H1 (cell line): Measurements from ENCODE around the gene ST6GALNAC2. TPM values are rescaled to one million over a fixed set of nuclear protein-coding genes. Genes with fewer than 3 reads are reported as not detected.

Source experiments
- CHD1 ChIP-seq: IDR thresholded peaks from 2 replicates; pipeline ENCODE4 v1.6.1; 2012; ENCODE audit warnings: low read depth, low read length, improper control_type of control experiment
- NANOG ChIP-seq: IDR thresholded peaks from 2 replicates; pipeline ENCODE4 v1.6.1; 2011; ENCODE audit warnings: low read length, low read depth, mild to moderate bottlenecking, inconsistent platforms; ENCODE audit not compliant: insufficient read depth, poor library complexity, severe bottlenecking
- POU5F1 ChIP-seq: IDR thresholded peaks from 2 replicates; pipeline ENCODE4 v1.6.1; 2011; ENCODE audit warnings: low read depth, mild to moderate bottlenecking, low read length, moderate library complexity
- TCF12 ChIP-seq: IDR thresholded peaks from 2 replicates; pipeline ENCODE4 v1.6.1; 2011; ENCODE audit warnings: low read depth, mild to moderate bottlenecking, low read length
- polyA plus RNA-seq, 7 experiments: library from polyadenylated mRNA; depleted of rRNA in 3 of 7; stranded (reverse) in 5 of 7; unstranded in 2 of 7; fragments of >200 nt in 5 of 7; fragments of 200-250 nt in 2 of 7; gene quantifications; 1 replicate in 5 of 7; 2 replicates in 1 of 7; 4 replicates in 1 of 7; pipeline versions ENCODE4 v1.2.1 to v1.2.3, GENCODE V29; 2011 to 2013; ENCODE audit warnings: missing spikeins in 2 of 7, mixed read lengths in 2 of 7
- total RNA-seq: library from RNA; stranded (reverse); fragmentation: NEBNext Ultra II Directional; extraction: Animal tissue kit (Norgen Biotek cat#: 25700); gene quantifications from 2 replicates; pipeline ENCODE4 v1.2.1, GENCODE V29; 2021
- TF ChIP-seq, protein P1 (sequence below): IDR thresholded peaks from 2 replicates; pipeline ENCODE4 v1.6.1; 2012; ENCODE audit warnings: low read length, inconsistent platforms

ST6GALNAC2 gene
- total and polyA plus RNA-seq, 2 of the 8 experiments (the other 6 are each of a cell fraction or from before 2014, with no cell fraction given), result 0.09 TPM; not detected in 1

DNA sequence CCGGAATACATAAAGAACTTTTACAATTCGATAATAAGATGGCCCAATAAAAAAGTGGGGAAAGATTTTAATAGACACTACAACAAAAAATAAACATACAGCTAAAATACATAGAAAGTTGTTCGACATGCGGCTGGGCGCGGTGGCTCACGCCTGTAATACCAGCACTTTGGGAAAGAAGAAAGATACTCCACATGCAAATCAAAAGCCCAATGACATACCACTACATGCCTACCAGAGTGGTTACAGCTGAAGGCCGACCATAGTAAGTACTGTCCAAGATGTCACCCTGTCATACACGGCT is 36.5 kb downstream of the ST6GALNAC2 start (continued):
- TF ChIP-seq POU5F1 (no peak), NANOG (no peak), TCF12 (no peak), CHD1 (no peak)
- TF ChIP-seq, protein P1, sequence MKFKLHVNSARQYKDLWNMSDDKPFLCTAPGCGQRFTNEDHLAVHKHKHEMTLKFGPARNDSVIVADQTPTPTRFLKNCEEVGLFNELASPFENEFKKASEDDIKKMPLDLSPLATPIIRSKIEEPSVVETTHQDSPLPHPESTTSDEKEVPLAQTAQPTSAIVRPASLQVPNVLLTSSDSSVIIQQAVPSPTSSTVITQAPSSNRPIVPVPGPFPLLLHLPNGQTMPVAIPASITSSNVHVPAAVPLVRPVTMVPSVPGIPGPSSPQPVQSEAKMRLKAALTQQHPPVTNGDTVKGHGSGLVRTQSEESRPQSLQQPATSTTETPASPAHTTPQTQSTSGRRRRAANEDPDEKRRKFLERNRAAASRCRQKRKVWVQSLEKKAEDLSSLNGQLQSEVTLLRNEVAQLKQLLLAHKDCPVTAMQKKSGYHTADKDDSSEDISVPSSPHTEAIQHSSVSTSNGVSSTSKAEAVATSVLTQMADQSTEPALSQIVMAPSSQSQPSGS, result no peak
